HFF-Myc (cell line): ENCODE measurements around the gene XAGE5.
"Not testable (repeated sequence)": the region's sequence is repeated elsewhere in the genome, so short reads cannot be mapped to it uniquely, and the experiment has no call there.

Source experiments
- DNase-seq: peaks from one replicate; pipeline ENCODE4 v3.0.0-alpha.2; 2011; ENCODE audit warnings: low read depth; ENCODE audit errors: extremely low read depth
- H3K4me3 ChIP-seq: replicated peaks from 2 replicates; pipeline ENCODE4 v1.5.1; 2011; ENCODE audit warnings: low read depth, mild to moderate bottlenecking, control low read depth, low read length
- CTCF ChIP-seq: IDR thresholded peaks from 2 replicates; pipeline ENCODE4 v1.5.1; 2012; ENCODE audit warnings: mild to moderate bottlenecking, low read depth, low read length, control low read depth; ENCODE audit errors: missing control alignments

Gene XAGE5

GRCh38 chrX:52811065-52811625 is at the start of gene XAGE5:
TSS of gene XAGE5 (plus strand) at chrX:52811287. CDS start at chrX:52812567, 1,280 bp downstream.
- TF ChIP-seq CTCF = no peak
- no peak within 1 kb of the TSS for H3K4me3 ChIP-seq
- no peak for DNase-seq

GRCh38 chrX:52765983-52766382 is 45.1 kb upstream of the XAGE5 start:
- DNase-seq, H3K4me3 ChIP-seq: not testable (repeated sequence)

- not testable (repeated sequence) for DNase-seq, H3K4me3 ChIP-seq
These were observed 37.6 kb upstream of the XAGE5 start for GRCh38 chrX:52773504-52773903.

GRCh38 chrX:52797327-52797726 is 13.8 kb upstream of the XAGE5 start, which contains the start of gene SPANXN5:
TSS of gene SPANXN5 (minus strand) at chrX:52797427. CDS start at chrX:52797348, 79 bp downstream.
- DNase-seq, H3K4me3 ChIP-seq: not testable (repeated sequence)

- DNase-seq = not testable (repeated sequence)
These were observed 6.2 kb upstream of the XAGE5 start for GRCh38 chrX:52804876-52805275.

GRCh38 chrX:52819788-52820187 is 8.7 kb downstream of the XAGE5 start:
- H3K4me3 ChIP-seq = no peak overlapping the region
- no peak for TF ChIP-seq CTCF
- no peak for DNase-seq

More at GRCh38 chrX:52804876-52805275, 6.2 kb upstream of the XAGE5 start:
- not testable (repeated sequence) for H3K4me3 ChIP-seq

GRCh38 chrX:52821079-52821760 is 10.1 kb downstream of the XAGE5 start:
- no peak for DNase-seq
- TF ChIP-seq CTCF = no peak
- no peak overlapping the region for H3K4me3 ChIP-seq

GRCh38 chrX:52824608-52825007 is 13.5 kb downstream of the XAGE5 start:
- no peak for DNase-seq
- no peak for TF ChIP-seq CTCF
- no peak overlapping the region for H3K4me3 ChIP-seq

GRCh38 chrX:52830551-52830950 is 19.5 kb downstream of the XAGE5 start:
- H3K4me3 ChIP-seq = no peak overlapping the region
- no peak for TF ChIP-seq CTCF
- no peak for DNase-seq
